CD4-positive, alpha-beta T cell treated with Interferon alpha-2 for 1 hour (primary cell): ENCODE results near the gene PKHD1.

Experiments used
- DNase-seq, 2 donors: peaks; one replicate each; pipeline ENCODE4 v3.0.0-alpha.2; 2020 to 2022

Gene PKHD1

GRCh38 chr6:51775942-51776860 is 311.2 kb downstream of the PKHD1 start:
- no peak for DNase-seq

- no peak for DNase-seq
These were observed 319.3 kb downstream of the PKHD1 start for GRCh38 chr6:51768087-51768486.

- no peak for DNase-seq
These were observed 322.2 kb downstream of the PKHD1 start for GRCh38 chr6:51765230-51765629.

DNA sequence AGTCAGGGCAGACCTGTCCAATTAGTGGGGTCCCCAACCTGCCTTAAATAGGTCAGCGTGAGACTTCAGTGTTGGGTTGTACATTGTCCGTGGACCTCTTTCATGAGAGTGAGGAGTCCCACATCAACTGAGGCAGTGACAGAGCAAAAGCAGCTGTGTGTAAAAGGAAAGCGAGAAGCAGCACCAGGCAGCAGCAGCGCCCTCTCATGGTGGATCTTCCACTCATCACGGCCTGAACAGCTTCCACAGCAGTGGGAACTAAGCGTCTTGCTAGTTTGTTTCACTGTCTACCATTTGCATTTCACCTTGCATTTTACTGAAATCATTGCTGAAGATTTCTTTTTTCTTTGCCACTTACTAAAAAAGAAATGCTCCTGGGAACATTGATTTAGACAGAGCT is 333.8 kb downstream of the PKHD1 start:
- DNase-seq, result no peak

- no peak for DNase-seq
These were observed 343.4 kb downstream of the PKHD1 start for GRCh38 chr6:51743999-51744398.

DNA sequence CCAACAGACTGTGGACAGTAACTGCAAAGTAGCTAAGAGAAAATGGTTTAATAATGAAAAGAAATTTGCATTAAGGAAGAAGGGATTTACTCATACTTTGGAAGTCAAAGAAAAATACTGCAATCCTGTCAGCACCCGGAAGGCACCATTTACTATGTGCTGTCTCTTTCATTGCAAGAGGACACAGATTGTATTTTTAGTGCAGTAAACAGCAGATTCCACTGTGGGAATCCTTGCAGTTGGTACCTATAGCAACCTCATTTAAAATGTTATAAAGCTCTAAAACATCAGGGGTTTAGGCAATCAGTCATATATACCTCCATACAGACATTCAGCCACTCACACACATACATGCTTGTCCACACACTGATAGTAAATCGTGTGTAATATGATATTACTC is 346.8 kb downstream of the PKHD1 start:
- no peak for DNase-seq

DNA sequence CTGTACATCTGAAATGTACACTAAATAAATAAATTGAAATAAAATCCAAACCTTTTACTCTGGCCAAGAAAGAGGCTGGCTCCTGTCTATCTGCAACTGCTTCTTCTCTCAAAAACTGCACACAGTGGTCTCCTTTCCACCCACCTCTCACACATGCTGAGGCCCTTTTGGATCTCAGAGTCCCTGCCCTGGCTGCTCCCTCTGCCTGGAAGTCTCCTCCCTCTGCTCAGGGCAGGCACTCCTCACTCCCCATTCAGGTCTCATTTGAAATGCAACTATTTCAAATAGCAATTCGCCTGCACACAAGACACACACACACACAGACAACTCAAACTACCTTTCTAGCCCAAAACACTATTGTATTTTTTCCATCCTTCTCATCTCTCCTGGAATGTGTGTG is 348.8 kb downstream of the PKHD1 start:
- DNase-seq, result no peak

- DNase-seq, result no peak
These were observed 349.6 kb downstream of the PKHD1 start for GRCh38 chr6:51737580-51738360.

GRCh38 chr6:51725155-51725554 is 362.3 kb downstream of the PKHD1 start:
- DNase-seq, result no peak

DNA sequence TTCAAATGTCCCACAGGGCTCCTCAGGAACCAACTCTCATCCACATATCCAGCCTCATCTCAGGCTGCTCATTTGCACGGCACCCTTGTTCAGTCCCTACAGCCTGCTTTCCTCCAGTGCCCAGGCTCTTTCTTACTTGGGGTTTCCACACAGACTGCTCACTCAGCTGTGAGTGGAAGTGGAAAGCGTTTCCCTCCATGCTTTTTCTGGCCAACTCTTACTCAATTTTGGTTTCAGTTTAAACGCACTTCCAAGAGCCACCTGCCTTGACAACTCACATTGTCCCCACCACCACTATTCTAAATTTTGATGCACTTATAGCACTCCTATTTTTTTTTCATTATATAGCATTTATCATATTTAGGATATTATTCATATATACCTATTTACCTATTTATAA is 367.1 kb downstream of the PKHD1 start:
- DNase-seq, result no peak

- no peak for DNase-seq
These were observed 368.1 kb downstream of the PKHD1 start for GRCh38 chr6:51719297-51719696.

GRCh38 chr6:51718533-51718932 is 368.9 kb downstream of the PKHD1 start:
- no peak for DNase-seq

- DNase-seq, result no peak
These were observed 369.9 kb downstream of the PKHD1 start for GRCh38 chr6:51717477-51717876.

GRCh38 chr6:51711876-51712275 is 375.5 kb downstream of the PKHD1 start:
- DNase-seq, result no peak

DNA sequence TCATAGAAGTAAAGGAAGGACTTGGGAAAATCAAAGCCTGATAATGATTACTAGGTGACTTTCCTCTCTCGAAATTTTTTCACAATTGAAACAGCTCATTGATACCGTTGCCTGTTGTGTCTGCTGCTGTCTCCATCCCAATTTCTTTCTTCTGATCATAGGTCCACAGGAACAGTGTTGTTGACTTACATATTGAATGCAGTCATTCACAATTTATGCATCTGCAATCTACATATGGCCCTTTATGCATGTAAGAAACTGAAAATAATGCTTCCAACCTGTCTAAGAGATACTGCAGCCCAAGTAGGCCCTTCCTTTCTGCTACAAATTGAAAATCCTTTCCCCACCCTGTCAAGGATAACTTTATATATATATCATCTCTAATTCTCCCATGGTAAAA is 381.3 kb downstream of the PKHD1 start:
- DNase-seq, result no peak

DNA sequence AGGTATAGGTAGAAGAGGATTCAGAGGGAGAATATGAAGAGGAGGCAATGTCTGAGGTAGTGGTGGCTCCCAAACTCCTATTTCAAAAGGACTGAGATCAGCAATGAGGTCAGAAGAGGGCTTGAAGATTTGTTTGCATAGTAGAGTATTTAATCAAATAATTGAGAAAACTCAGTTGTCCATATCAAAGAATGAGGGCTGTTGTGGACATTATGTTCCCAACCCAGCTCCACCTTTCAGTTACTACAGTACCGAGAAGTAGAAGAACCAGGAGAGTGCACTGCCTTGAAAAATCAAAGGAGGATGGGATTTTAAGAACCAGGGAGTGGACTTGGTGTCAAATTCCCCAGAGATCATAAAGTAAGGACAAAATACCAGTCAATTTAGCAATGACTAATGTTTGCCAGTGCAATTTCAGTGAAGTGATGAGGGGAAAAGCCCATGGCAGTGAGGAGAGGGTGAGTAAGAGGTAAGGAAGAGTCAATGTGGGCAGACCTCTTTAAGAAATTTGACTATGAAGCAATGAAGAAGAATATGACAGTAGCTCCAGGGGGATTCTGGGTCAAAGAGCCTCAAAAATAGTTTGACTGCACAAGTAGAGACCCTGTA is 382.4 kb downstream of the PKHD1 start:
- no peak for DNase-seq

DNA sequence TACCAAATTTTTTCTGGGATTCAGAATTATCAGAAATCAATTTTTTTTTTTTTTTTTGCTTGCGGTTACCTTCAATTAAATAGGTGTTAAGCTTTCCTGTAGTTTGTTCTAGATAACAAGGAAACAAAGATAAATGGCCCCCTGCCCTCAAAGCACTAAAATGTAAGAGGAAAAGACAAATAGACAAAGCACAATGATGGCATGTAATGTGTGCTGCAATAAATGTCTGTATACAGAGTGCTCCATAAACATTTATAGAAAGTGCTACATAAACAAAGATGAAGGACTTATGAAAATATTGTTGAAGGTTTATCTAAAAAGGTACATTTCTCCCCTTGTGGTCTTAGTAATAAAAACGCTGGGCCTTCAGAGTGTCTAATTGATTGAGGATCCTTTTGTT is 384.6 kb downstream of the PKHD1 start:
- DNase-seq, result no peak

- no peak for DNase-seq
These were observed 402.8 kb downstream of the PKHD1 start for GRCh38 chr6:51684603-51685002.

DNA sequence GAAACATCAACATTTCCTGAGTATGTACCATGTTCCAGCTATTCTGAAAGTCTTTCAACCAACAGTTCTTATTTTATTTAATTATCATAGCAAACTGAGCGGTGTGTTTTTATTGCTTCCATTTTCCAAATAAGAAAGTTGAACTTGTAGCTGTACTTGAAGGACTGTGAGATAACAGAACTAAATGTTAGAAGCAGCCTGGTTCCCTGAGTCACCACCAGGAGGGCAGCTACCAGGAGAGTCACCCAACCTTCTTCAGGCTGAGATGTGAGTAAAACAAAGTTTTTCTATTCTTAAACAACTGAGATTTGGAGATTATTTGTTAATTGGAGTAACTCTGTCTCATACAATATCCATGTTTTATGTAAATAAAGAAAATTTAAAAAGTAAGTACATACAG is 403.4 kb downstream of the PKHD1 start:
- DNase-seq, result no peak

DNA sequence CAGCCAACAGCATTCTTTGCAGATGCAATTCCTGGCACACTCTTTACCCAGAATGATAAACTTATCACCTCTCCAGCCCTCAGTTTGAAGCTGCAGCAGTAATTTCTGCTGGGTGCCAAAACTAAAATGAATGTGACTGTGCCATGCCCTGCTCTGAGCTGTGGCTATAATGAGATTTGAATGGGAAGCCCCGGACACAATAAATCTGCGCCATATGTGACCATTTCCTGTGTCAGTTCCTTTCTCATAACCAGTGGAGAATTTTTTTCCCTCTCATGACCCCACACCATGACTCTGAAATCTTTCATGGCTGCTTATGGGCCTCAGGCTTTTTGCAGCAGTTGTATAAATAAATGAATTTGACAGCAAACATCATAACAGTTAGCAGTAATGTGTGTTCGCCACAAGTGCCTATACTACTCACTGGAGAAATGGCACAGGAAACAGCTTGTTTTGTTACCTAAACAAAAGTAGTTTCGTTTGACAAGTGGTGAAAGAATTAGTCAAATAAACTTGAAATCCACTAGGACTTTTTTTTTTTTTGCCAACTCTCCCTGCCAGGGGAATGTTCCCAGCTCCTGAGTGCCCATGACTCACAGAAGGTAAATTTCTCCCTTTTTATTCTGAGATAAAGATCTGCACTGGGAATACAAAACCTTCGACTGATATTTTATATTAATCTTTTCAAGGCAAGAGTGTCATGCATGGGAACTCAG is 408.4 kb downstream of the PKHD1 start:
- DNase-seq, result no peak

- no peak for DNase-seq
These were observed 409.1 kb downstream of the PKHD1 start for GRCh38 chr6:51678274-51678673.

DNA sequence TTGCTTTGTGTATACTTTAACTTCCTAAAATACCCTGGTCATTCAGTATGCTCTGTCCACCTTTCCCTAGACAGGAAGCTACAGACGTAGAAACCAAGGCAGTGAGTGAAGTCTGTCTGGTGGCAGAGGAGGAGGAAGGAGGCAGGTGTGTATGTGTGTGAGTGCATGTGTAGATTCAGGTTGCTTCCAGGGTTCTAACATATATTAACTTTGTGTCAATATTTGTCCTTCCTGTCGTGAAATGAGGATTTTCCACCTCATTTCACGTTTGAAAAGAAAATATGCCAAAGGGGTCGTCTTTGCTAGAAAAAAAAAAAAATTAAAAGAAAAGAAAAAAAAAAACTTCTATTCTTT is 411.5 kb downstream of the PKHD1 start:
- no peak for DNase-seq
